KOPT-K1 (cell line): ENCODE results near the gene KIAA0040.

Experiments used
- H3K27ac ChIP-seq: fragments of 200-600 bp; sonication (generic); 2 replicates; pipeline ENCODE4 v1.5.1; 2016; ENCODE audit warnings: antibody characterized with exemption, mild to moderate bottlenecking, low read depth, low read length; ENCODE audit not compliant: poor library complexity, severe bottlenecking
- H3K36me3 ChIP-seq: fragments of 200-600 bp; sonication (generic); 2 replicates; pipeline ENCODE4 v1.5.1; 2017; ENCODE audit warnings: antibody characterized with exemption, mild to moderate bottlenecking, low read length, moderate library complexity; ENCODE audit not compliant: insufficient read depth
- H3K9me3 ChIP-seq: fragments of 200-600 bp; sonication (generic); 2 replicates; pipeline ENCODE4 v1.5.1; 2017; ENCODE audit warnings: antibody characterized with exemption, low read length, mild to moderate bottlenecking; ENCODE audit not compliant: insufficient read depth, poor library complexity, severe bottlenecking

KIAA0040 gene

GRCh38 chr1:175209493-175209921 lies 16.9 kb upstream of the KIAA0040 start:
- H3K27ac ChIP-seq = peak overlapping the region; percentile 77
- no peaks in the 10 kb centered on the region for H3K9me3 ChIP-seq

GRCh38 chr1:175208773-175209492 lies 16.4 kb upstream of the KIAA0040 start:
- Histone ChIP-seq H3K36me3 (no peaks in the 10 kb centered on the region), H3K9me3 (no peaks in the 10 kb centered on the region), H3K27ac (peak overlapping the region; percentile 77)

More at GRCh38 chr1:175209493-175209921, 16.9 kb upstream of the KIAA0040 start:
- H3K36me3 ChIP-seq = no peaks in the 10 kb centered on the region

- H3K36me3 ChIP-seq = no peaks in the 10 kb centered on the region
- H3K9me3 ChIP-seq = no peaks in the 10 kb centered on the region
- peak overlapping the region; percentile 7 for H3K27ac ChIP-seq
These were observed 15.4 kb upstream of the KIAA0040 start for GRCh38 chr1:175207971-175208370.

- H3K27ac ChIP-seq = no peak overlapping the region
- H3K9me3 ChIP-seq = no peaks in the 10 kb centered on the region
- H3K36me3 ChIP-seq = no peaks in the 10 kb centered on the region
These were observed 14.1 kb upstream of the KIAA0040 start for GRCh38 chr1:175206687-175207086.

GRCh38 chr1:175204330-175204729 lies 11.8 kb upstream of the KIAA0040 start:
- no peak overlapping the region for H3K27ac ChIP-seq
- no peaks in the 10 kb centered on the region for H3K36me3 ChIP-seq
- H3K9me3 ChIP-seq = no peaks in the 10 kb centered on the region

- Histone ChIP-seq H3K9me3 (no peaks in the 10 kb centered on the region), H3K27ac (no peak overlapping the region), H3K36me3 (no peaks in the 10 kb centered on the region)
These were observed 11.0 kb upstream of the KIAA0040 start for GRCh38 chr1:175203570-175204068.

- H3K27ac ChIP-seq = no peak overlapping the region
- no peaks in the 10 kb centered on the region for H3K36me3 ChIP-seq
- no peaks in the 10 kb centered on the region for H3K9me3 ChIP-seq
These were observed 8.3 kb upstream of the KIAA0040 start for GRCh38 chr1:175200678-175201521.

GRCh38 chr1:175198332-175198731 lies 5.8 kb upstream of the KIAA0040 start:
- H3K36me3 ChIP-seq = no peaks in the 10 kb centered on the region

GRCh38 chr1:175197531-175197930 lies 5.0 kb upstream of the KIAA0040 start:
- Histone ChIP-seq H3K27ac (no peak overlapping the region), H3K36me3 (no peaks in the 10 kb centered on the region), H3K9me3 (no peaks in the 10 kb centered on the region)

More at GRCh38 chr1:175198332-175198731, 5.8 kb upstream of the KIAA0040 start:
- no peak overlapping the region for H3K27ac ChIP-seq
- H3K9me3 ChIP-seq = no peaks in the 10 kb centered on the region

GRCh38 chr1:175195798-175196197 lies 3.2 kb upstream of the KIAA0040 start:
- Histone ChIP-seq H3K36me3 (no peaks in the 10 kb centered on the region), H3K27ac (no peak overlapping the region), H3K9me3 (no peaks in the 10 kb centered on the region)

- H3K9me3 ChIP-seq = no peaks in the 10 kb centered on the region
- no peaks in the 10 kb centered on the region for H3K36me3 ChIP-seq
- no peak overlapping the region for H3K27ac ChIP-seq
These were observed 2.7 kb upstream of the KIAA0040 start for GRCh38 chr1:175195281-175195680.

GRCh38 chr1:175193527-175193910 lies 943 bp upstream of the KIAA0040 start:
- no peaks in the 10 kb centered on the region for H3K9me3 ChIP-seq
- no peaks in the 10 kb centered on the region for H3K36me3 ChIP-seq
- H3K27ac ChIP-seq = no peak overlapping the region

- Histone ChIP-seq H3K36me3 (no peaks in the 10 kb centered on the region), H3K27ac (peak overlapping the region; percentile 54), H3K9me3 (no peaks in the 10 kb centered on the region)
These were observed 406 bp downstream of the KIAA0040 start for GRCh38 chr1:175192111-175192629.

- Histone ChIP-seq H3K9me3 (no peaks in the 10 kb centered on the region), H3K36me3 (no peaks in the 10 kb centered on the region), H3K27ac (peak overlapping the region; percentile 54)
These were observed 917 bp downstream of the KIAA0040 start for GRCh38 chr1:175191659-175192058.

- H3K36me3 ChIP-seq = no peaks in the 10 kb centered on the region
- no peaks in the 10 kb centered on the region for H3K9me3 ChIP-seq
- H3K27ac ChIP-seq = peak overlapping the region; percentile 62
These were observed 3.6 kb downstream of the KIAA0040 start for GRCh38 chr1:175188936-175189335.
